HG03354 (cell line): Measurements from ENCODE around the gene TPP2.

Experiments used
- ATAC-seq: cut with Tn5 transposase; IDR thresholded peaks from one replicate; pipeline ENCODE4 v1.9.1; 2021; ENCODE audit warnings: mild to moderate bottlenecking; ENCODE audit not compliant: unreplicated experiment, poor library complexity, severe bottlenecking

The TPP2 gene

DNA sequence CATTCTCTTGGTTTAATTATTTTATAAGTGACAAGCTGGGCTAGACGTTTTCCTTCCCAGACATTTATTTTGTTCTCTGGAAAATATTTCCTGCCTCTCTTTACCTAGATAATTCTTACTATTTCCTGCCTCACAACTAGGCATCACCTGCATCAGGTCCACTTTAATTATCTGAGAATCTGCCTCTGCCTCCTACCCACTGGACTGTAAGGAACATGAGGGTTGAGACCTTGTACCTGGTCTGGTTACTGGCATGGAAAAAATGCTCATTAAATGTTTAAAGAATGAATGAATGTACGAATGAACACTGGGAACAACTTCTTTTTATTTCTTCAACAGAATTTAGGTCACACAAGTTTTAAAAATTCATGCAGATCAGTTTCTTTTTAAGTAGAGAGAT, 111.4 kb downstream of the TPP2 start:
- ATAC-seq: no peak

DNA sequence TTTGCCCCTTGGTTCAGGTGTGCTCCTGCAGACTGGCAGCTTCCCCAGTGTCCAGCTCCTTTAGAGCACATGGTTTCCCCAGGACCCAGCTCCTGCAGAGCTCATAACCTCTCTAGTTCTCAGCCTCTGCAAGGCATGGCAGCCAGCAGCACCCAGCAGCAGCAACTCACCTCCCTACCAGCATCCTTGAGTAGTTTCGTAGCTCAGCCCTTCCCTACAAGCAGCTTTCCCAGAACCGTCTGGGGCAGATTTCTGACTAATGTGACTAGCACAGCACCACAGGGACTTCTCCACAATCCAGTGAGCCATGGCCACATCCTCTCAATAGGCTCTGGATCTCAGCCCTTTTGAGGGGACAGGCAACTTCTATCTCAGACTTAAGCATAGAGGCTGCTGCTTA, 112.2 kb downstream of the TPP2 start:
- no peak for ATAC-seq

DNA sequence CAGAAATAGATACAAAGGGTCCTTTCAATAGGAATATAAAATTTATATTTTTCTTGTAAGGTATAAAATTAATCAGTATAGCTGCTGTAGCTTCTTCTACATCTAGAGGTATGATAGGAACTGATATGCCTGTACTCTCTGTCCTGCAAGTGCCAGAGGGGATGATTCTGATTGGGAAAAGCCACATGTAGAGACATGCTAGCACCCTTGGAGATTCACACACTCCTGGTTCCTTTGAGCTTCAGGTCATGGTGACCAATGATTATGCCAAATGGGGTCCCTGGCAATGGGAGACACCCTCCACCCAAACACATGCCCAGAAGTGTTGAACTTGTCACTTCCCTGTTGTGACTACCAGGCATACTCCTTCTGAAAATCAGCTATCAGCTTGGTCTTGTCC, 112.8 kb downstream of the TPP2 start:
- ATAC-seq: no peak

DNA sequence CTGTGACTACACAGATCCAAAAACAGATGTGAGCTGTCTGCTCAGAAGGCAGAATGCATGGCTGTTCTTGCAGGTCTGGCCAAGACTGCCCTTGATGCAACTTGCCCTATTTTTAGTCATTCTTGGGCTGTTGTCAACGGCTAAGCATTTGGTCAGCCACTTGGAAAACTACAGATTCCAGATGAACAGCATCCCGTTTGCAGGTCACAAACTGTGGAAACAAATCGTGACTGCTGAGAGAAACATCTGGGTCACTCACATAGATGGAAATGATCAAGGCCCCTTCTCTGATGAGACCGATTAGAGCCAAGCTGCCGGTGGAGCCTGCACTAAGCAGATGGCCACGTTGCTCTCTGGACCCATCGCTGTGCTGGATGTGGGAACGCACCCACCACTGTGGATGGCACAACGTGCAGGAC, 113.5 kb downstream of the TPP2 start:
- ATAC-seq: no peak

DNA sequence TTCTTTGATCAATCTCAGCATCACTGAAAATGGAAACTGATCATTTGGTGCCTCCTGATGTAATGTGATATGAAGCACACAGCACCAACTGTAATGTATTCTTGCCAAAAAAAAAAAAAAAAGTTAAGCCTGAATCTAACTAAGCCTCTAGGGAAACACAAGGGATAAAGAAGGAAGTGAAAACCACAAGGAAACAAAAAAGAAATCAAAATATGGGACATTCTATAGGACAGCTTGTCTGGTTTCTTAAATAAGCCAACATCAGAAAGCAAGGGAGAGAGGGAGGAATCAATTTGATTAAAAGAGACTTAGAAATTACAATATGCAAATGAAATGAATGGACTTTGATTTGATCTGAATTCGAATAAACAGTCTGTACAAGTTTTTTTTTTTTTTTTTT, 118.7 kb downstream of the TPP2 start:
- no peak for ATAC-seq

DNA sequence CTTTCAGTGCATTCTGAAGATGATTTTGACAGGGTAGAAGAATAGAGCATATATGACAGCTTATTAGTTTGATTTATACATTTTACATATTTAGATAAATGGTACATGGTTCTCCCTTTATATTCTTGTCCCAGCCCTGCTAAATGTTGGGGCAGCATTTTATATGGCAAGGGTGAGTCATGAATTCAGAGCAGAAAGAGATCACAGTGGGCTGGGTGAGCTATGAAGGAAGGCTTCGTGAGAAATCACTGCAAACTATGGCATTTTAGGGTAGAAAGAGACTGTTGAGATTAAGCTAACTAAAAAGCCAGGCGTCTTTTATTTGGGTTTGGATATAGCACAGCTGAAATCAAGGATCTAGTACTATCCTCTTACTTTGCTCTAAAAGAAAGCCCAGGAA, 122.0 kb downstream of the TPP2 start:
- ATAC-seq: no peak

DNA sequence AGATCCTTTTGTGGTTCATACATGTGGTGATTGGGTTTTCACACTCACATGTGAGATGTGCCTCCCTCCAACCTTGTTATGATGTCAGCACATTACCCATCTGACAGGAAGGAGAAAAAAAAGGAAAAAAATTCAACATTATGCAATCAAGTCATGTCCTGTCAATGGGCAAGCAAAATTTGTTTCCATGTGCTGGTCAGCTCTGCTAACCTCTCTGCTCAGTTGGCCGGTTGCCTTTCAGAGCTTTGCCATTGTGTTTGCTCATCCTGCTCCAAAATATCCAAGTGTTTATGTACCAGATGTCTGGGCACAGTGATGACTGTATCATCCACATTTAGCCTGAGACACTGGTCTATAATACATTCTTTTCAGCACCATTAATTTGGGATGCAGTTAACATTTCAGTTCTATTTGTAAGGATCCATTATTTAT, 125.0 kb downstream of the TPP2 start:
- no peak for ATAC-seq

DNA sequence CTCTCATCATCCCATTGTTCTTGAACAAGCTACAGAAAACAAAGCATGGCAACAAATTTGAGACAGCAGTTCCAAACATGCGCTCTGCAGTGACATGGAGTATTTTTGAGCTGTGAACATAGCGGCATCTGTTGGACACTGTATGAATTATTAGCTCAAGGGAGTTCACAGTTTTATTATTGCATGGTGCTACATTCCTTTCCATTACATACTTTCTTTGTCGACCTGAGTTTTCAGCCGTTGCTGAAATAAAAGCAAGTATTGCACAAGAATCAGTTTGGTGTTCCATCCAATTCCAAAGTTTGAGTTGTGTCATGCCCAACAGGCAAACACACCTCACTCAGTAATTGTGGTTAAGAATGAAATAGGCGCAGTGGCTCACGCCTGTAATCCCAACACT, 128.1 kb downstream of the TPP2 start:
- no peak for ATAC-seq

DNA sequence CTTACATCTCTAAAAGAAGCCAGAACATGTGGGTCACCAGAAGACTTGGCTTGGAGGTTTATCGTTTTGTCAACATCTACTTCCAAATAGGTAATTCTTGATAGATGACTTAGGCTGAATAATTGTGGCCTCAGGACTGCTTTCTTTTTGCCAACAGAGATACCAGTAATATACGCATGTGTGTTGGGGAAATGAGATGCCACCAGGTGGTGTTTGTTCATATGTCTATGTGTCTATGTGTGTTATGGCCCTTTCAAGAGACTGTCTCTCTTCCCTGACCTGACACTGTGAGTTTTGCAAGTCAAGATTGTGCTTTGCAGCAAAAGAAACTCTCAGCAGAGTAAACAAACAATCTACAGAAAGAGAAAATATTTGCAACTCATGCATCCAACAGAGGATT, 129.6 kb downstream of the TPP2 start:
- ATAC-seq: no peak
